Fibroblast of lung (primary cell): Measurements from ENCODE around the gene SCN5A. TPM values are rescaled to one million over a fixed set of nuclear protein-coding genes. Genes with fewer than 3 reads are reported as not detected.

Experiments used
- DNase-seq, 2 donors: peaks; one replicate each; pipeline versions ENCODE4 v3.0.0 to v3.0.0-alpha.2; 2010; ENCODE audit warnings: low read depth in 2 of 2
- H2AFZ ChIP-seq: 2 replicates; pipeline ENCODE4 v1.5.1; 2012; ENCODE audit warnings: low read length, control low read depth, inconsistent platforms
- H3K27ac ChIP-seq: 2 replicates; pipeline ENCODE4 v1.5.1; 2011; ENCODE audit warnings: low read length, control low read depth; ENCODE audit not compliant: insufficient read depth
- H3K27me3 ChIP-seq: 2 replicates; pipeline ENCODE4 v1.5.1; 2011; ENCODE audit warnings: mild to moderate bottlenecking, low read length; ENCODE audit not compliant: control insufficient read depth, insufficient read depth
- H3K36me3 ChIP-seq: 2 replicates; pipeline ENCODE4 v1.5.1; 2011; ENCODE audit warnings: low read length; ENCODE audit not compliant: control insufficient read depth, insufficient read depth
- H3K4me1 ChIP-seq: 2 replicates; pipeline ENCODE4 v1.5.1; 2011; ENCODE audit warnings: low read length; ENCODE audit not compliant: control insufficient read depth, insufficient read depth; ENCODE audit errors: extremely low read depth
- H3K4me2 ChIP-seq: 2 replicates; pipeline ENCODE4 v1.5.1; 2011; ENCODE audit warnings: low read length, control low read depth; ENCODE audit not compliant: insufficient read depth; ENCODE audit errors: extremely low read depth
- H3K4me3 ChIP-seq, 4 experiments: fragments of 200-600 bp in 1 of 4; sonication (generic) in 1 of 4; replicated peaks in 1 of 4; 2 replicates each; pipeline ENCODE4 v1.5.1; 2011 to 2016; ENCODE audit warnings: low read length in 4 of 4, low read depth in 3 of 4, mild to moderate bottlenecking in 3 of 4, control low read depth in 2 of 4, inconsistent platforms in 1 of 4, mixed read lengths in 1 of 4; ENCODE audit not compliant: insufficient read depth in 1 of 4; ENCODE audit errors: control extremely low read depth in 1 of 4
- H3K79me2 ChIP-seq: 2 replicates; pipeline ENCODE4 v1.5.1; 2012; ENCODE audit warnings: mild to moderate bottlenecking, low read length, inconsistent platforms; ENCODE audit not compliant: control insufficient read depth, insufficient read depth
- H3K9ac ChIP-seq: 2 replicates; pipeline ENCODE4 v1.5.1; 2011; ENCODE audit warnings: mild to moderate bottlenecking, low read length, control low read depth; ENCODE audit not compliant: insufficient read depth
- H3K9me3 ChIP-seq: 2 replicates; pipeline ENCODE4 v1.5.1; 2012; ENCODE audit warnings: low read depth, low read length; ENCODE audit not compliant: control insufficient read depth, insufficient read depth
- H4K20me1 ChIP-seq: 2 replicates; pipeline ENCODE4 v1.5.1; 2011; ENCODE audit warnings: low read length; ENCODE audit not compliant: control insufficient read depth, insufficient read depth; ENCODE audit errors: extremely low read depth
- EZH2 ChIP-seq: IDR thresholded peaks from 2 replicates; pipeline ENCODE4 v1.5.1; 2012; ENCODE audit warnings: low read length, control low read depth, mild to moderate bottlenecking; ENCODE audit errors: missing control alignments
- polyA plus RNA-seq, 2 donors: library from polyadenylated mRNA; depleted of rRNA in 1 of 2; stranded (reverse) in 1 of 2; unstranded in 1 of 2; fragments of >200 nt; gene quantifications; 2 replicates each; pipeline ENCODE4 v1.2.1, GENCODE V29; 2011 to 2012; ENCODE audit warnings: missing spikeins in 1 of 2
- total RNA-seq: library from RNA; depleted of rRNA; stranded (reverse); fragments of >200 nt; gene quantifications from 2 replicates; pipeline ENCODE4 v1.2.1, GENCODE V29; 2014
- TF ChIP-seq, protein P1 (sequence below), 2 donors: IDR thresholded peaks in 1 of 2; conservative IDR thresholded peaks in 1 of 2; 1 replicate in 1 of 2; 2 replicates in 1 of 2; pipeline ENCODE4 v1.5.1; 2011 to 2012; ENCODE audit warnings: low read length in 2 of 2, control low read depth in 1 of 2, inconsistent platforms in 1 of 2, low read depth in 1 of 2, mild to moderate bottlenecking in 1 of 2

Gene SCN5A
- total and polyA plus RNA-seq, 2 donors (not counting 1 experiment from before 2014, with no cell fraction given) = 0.27 to 0.50 TPM

DNA sequence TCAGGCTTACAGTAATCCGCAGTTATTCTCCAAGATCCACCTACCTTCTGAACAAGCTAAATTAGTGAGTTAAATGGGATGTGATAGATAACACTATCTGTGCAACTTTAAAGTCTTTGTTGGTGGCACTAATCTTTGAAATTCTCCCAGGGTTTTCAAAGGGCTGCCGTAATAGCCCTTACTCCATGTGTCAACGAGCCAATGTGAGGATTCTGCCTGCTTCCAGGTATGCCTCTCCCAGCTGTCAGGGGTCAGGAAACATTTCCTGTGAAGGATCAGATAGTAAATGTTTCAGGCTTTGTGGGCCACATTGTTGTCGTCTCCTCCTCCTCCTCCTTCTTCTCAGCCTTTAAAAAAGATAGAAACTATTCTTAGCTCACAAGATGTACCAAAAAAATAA, 20.2 kb upstream of the SCN5A start:
- H3K27ac ChIP-seq = no peak overlapping the region
- peaks cover 3% of the 10 kb centered on the region for H3K27me3 ChIP-seq
- no peak overlapping the region for H3K9ac ChIP-seq
- H3K9me3 ChIP-seq = no peaks in the 10 kb centered on the region
- H3K4me3 ChIP-seq = no peak overlapping the region
- H3K4me2 ChIP-seq = no peak overlapping the region
- H2AFZ ChIP-seq = no peak overlapping the region
- TF ChIP-seq, protein P1, sequence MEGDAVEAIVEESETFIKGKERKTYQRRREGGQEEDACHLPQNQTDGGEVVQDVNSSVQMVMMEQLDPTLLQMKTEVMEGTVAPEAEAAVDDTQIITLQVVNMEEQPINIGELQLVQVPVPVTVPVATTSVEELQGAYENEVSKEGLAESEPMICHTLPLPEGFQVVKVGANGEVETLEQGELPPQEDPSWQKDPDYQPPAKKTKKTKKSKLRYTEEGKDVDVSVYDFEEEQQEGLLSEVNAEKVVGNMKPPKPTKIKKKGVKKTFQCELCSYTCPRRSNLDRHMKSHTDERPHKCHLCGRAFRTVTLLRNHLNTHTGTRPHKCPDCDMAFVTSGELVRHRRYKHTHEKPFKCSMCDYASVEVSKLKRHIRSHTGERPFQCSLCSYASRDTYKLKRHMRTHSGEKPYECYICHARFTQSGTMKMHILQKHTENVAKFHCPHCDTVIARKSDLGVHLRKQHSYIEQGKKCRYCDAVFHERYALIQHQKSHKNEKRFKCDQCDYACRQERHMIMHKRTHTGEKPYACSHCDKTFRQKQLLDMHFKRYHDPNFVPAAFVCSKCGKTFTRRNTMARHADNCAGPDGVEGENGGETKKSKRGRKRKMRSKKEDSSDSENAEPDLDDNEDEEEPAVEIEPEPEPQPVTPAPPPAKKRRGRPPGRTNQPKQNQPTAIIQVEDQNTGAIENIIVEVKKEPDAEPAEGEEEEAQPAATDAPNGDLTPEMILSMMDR (conservative IDR thresholded peaks at IDR 0.05 in 1 of 2, IDR thresholded peaks at IDR 0.05 in 1 of 2; ENCODE audit: low read depth in 1 of 2, low read length in 2 of 2) = no peak
- no peak for TF ChIP-seq EZH2
- H4K20me1 ChIP-seq = no peaks in the 10 kb centered on the region
- no peak for DNase-seq
- no peaks in the 10 kb centered on the region for H3K79me2 ChIP-seq
- no peaks in the 10 kb centered on the region for H3K4me1 ChIP-seq
- no peaks in the 10 kb centered on the region for H3K36me3 ChIP-seq

- Histone ChIP-seq H3K79me2 (no peaks in the 10 kb centered on the region), H4K20me1 (no peaks in the 10 kb centered on the region), H3K4me1 (no peaks in the 10 kb centered on the region), H2AFZ (no peak overlapping the region), H3K4me3 (no peak overlapping the region), H3K9me3 (no peaks in the 10 kb centered on the region), H3K9ac (no peak overlapping the region), H3K4me2 (no peak overlapping the region), H3K27me3 (peaks cover 2% of the 10 kb centered on the region), H3K27ac (no peak overlapping the region), H3K36me3 (no peaks in the 10 kb centered on the region)
- no peak for TF ChIP-seq EZH2
- TF ChIP-seq, protein P1 (conservative IDR thresholded peaks at IDR 0.05 in 1 of 2, IDR thresholded peaks at IDR 0.05 in 1 of 2; ENCODE audit: low read depth in 1 of 2, low read length in 2 of 2) = peak; percentile 17 to 48
- DNase-seq = peak; percentile 16 to 51
These were observed 13.1 kb upstream of the SCN5A start for GRCh38 chr3:38662544-38662943.

GRCh38 chr3:38658841-38659240, 9.4 kb upstream of the SCN5A start:
- Histone ChIP-seq H3K79me2 (no peaks in the 10 kb centered on the region), H3K9ac (no peak overlapping the region), H3K27me3 (peaks cover 9% of the 10 kb centered on the region), H3K4me3 (no peak overlapping the region), H3K9me3 (no peaks in the 10 kb centered on the region), H2AFZ (no peak overlapping the region), H3K36me3 (no peaks in the 10 kb centered on the region), H4K20me1 (no peaks in the 10 kb centered on the region), H3K27ac (no peak overlapping the region), H3K4me1 (no peaks in the 10 kb centered on the region), H3K4me2 (no peak overlapping the region)
- no peak for DNase-seq
- TF ChIP-seq, protein P1 (conservative IDR thresholded peaks at IDR 0.05 in 1 of 2, IDR thresholded peaks at IDR 0.05 in 1 of 2; ENCODE audit: low read depth in 1 of 2, low read length in 2 of 2) = no peak
- TF ChIP-seq EZH2 = peak; percentile 34
